Fibroblast of skin of right biceps (primary cell): ENCODE measurements around the gene CDKN2C.

Experiments used
- DNase-seq: peaks from one replicate; pipeline ENCODE4 v3.0.0-alpha.2; 2013

The CDKN2C gene

DNA sequence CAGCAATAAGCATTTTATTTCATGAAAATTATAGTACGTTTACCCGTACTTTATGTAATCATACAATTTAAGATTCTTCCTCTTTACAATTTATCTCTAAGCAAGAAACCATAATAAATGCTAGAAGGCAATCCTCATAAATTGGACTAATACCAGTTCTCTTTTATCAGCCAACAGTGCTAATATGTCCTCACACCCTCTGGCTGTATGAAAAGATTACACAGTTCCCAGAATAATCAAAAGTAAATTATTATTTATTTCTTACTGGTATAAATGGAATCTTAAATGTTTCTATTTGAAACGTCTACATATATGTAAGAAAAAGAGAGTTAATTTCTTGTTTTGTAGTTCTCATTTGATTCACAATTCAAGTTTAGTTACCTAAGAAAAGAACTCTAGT, 3.1 kb upstream of the CDKN2C start:
- DNase-seq = no peak

GRCh38 chr1:50967416-50968157, 2.5 kb upstream of the CDKN2C start:
- DNase-seq = peak; percentile 6

DNA sequence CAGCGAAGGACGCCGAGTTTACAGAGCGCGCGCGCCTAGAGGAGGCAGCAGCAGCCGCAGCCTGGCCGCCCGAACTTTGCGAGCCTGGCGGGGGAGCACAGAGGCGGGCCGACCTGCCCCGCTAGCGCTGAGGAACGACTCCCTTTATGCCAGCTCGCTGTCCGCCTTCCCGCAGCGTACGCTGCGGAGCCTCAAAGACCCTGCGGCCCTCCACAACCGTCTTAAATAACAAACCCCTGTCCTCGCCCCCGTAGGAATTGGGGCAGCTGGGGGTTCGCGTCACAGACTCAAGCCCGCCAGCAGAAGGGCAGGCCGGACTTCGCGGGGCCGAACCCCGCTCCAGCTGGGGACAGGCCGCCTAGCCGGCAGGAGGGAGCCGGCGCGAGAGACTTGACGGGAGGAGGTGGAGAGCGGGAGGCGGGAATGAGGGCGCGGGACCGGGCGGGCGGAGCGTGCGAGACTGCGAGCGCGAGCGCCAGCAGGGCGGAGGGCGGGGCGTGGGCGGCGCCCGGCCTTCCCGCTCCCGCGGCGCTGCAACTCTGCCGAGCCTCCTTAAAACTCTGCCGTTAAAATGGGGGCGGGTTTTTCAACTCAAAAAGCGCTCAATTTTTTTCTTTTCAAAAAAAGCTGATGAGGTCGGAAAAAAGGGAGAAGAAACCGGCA, 1.8 kb upstream of the CDKN2C start:
- peak; percentile 92 for DNase-seq

DNA sequence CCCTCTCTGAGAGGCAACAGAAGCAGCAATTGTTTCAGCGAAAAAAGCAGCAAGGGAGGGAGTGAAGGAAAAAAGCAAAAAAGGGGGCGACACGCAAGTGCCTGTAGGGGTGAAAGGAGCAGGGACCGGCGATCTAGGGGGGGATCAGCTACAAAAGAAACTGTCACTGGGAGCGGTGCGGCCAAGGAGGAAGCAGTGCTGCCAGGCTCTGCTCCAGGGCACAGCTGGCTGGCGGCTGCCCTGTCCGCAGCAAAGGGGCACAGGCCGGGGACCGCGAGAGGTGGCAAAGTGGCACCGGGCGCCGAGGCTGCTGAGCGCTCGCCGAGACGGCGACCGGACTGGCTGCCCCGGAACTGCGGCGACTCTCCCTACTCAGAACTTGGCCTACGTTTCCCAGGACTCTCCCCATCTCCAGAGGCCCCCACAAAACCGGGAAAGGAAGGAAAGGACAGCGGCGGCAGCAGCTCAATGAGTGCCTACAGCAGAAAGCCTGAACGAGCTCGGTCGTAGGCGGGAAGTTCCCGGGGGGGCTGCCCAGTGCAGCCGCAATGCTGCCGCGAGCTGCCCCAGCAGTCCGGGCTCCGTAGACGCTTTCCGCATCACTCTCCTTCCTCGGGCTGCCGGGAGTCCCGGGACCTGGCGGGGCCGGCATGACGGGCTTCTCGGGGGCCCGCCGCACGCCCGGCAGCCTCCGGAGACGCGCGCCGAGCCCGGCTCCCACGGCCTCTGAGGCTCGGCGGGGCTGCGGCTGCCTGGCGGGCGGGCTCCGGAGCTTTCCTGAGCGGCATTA, 1.0 kb upstream of the CDKN2C start:
- DNase-seq = peak; percentile 32

GRCh38 chr1:50970509-50970887, 453 bp downstream of the CDKN2C start:
- DNase-seq = no peak

DNA sequence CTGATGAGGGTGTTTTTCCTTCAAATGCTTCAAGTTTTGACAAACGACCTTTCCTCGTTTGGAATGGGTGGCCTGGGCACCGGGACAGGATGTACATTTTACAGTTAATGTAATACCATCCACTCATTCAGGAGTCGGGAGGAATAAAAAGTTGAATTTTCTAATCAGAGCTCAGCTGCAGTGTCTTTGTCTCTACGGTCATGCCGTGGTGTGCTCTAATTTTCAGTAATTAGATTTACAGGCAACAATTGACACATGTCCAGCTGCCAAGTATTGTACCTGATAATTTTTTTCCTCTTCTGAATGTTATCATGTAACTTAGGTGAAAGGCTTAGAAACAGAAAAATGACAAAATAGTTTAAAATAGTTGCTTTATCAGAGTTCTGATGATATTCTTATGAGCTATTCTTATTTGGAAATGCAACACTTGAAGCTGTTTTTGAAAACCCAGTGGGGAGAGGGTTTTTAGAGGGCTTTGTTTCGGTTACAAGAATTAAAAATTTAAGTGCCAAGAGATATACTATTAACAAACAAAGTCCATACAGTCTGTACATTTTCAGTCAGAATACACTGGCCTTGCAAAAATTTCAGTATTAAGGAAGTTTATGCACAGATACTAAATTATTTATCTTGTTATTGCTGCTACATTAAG, 1.0 kb downstream of the CDKN2C start:
- no peak for DNase-seq

- DNase-seq = no peak
Measured at GRCh38 chr1:50971748-50972305, 1.8 kb downstream of the CDKN2C start.

- no peak for DNase-seq
Measured at GRCh38 chr1:50972766-50973165, 2.7 kb downstream of the CDKN2C start.

- no peak for DNase-seq
Measured at GRCh38 chr1:50973255-50973654, 3.2 kb downstream of the CDKN2C start.

DNA sequence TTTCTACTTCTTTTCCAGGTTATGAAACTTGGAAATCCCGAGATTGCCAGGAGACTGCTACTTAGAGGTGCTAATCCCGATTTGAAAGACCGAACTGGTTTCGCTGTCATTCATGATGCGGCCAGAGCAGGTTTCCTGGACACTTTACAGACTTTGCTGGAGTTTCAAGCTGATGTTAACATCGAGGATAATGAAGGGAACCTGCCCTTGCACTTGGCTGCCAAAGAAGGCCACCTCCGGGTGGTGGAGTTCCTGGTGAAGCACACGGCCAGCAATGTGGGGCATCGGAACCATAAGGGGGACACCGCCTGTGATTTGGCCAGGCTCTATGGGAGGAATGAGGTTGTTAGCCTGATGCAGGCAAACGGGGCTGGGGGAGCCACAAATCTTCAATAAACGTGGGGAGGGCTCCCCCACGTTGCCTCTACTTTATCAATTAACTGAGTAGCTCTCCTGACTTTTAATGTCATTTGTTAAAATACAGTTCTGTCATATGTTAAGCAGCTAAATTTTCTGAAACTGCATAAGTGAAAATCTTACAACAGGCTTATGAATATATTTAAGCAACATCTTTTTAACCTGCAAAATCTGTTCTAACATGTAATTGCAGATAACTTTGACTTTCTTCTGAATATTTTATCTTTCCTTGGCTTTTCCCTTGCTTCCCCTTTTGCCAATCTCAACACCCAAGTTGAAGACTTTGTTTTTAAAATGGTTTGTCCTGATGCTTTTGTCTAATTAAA, 4.0 kb downstream of the CDKN2C start:
- no peak for DNase-seq

- DNase-seq = no peak
Measured at GRCh38 chr1:50974618-50974935, 4.5 kb downstream of the CDKN2C start.

DNA sequence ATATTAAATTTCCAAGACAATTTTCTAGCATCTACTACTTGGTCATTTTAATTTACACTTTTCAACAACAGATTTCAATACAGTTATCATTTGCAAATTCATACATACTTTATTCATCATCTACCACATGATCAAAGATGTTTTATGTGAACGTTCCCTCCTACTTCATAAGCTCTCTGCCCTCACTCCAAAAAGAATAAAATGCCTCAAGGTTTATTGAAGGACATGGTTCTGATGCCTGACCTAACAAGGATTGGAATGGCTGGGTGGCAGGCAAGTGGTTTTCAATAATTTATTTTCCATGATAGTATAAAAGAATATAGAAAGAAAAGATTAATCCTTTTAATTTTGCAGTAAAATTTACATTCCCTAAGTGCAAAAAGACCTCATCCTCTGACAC, 5.4 kb downstream of the CDKN2C start:
- no peak for DNase-seq

DNA sequence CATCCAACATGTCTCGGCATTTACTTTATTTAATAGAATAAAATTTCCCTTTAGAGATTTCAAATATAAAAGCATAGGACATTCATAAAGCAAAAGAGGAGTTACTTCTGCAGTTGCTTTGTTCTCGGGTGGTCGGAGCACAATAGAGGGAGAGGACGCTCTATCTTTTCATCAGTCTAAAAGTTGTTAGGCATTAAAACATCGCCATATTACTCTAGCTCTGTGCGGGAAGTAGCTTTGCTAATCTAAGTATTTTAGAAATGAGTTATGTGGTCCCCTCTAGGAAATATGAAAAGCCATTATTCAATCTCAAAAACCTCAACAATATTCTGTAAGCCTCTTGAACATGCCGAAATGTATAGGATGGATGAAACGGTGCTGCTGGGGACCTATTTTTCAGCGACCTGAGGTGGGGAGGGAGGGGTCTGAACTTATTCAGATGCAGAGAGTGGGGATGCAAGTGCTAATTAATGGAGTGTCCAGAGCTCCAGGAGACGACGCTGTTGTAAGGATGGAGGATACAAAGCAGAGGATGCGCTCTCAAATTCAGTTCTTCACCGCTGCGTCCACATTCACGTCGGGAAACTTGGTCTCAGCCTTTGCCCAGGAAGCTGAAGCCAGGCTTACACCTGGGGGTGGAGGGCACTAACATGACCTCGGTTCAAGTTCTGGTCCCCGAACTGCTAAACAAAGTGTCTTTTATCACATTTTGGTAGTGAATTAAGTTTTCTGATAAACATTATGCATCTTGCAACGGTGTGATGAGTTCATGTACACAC, 6.3 kb downstream of the CDKN2C start:
- no peak for DNase-seq

GRCh38 chr1:50976890-50977574, 7.0 kb downstream of the CDKN2C start:
- DNase-seq = peak; percentile 61

DNA sequence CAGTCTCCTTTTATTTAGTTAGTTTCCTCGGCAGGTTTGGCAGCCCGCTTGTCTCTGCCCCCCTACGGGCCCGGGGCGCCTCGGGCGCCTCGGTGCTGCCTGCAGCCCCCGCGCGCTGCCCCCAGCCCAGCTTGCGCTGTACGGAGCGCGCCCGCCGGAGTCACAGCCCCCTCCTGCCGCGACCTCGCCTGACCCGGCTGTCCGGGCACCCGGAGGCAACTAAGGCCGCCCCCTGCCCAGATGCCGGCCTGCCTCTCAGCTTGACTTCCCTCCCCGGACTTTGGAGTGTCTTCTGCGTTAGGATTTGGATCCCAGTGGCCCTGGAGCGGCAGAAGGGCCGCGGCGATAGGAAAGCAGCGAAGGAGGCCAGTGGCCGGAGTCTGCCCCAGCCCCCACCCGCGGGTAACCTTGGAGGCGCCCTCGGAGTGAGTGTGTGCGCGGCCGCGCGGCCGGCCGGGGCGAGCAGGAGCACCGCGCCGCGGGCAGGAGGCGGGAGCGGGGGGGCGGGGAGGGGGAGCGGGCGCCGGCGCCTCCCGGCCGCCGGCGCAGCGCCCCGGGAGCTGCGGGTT, 7.6 kb downstream of the CDKN2C start:
- peak; percentile 46 for DNase-seq

GRCh38 chr1:50978144-50978851, 8.3 kb downstream of the CDKN2C start:
- peak; percentile 46 for DNase-seq

GRCh38 chr1:50978852-50979781, 9.1 kb downstream of the CDKN2C start:
- DNase-seq = no peak

- DNase-seq = no peak
Measured at GRCh38 chr1:50979937-50980336, 9.9 kb downstream of the CDKN2C start.

DNA sequence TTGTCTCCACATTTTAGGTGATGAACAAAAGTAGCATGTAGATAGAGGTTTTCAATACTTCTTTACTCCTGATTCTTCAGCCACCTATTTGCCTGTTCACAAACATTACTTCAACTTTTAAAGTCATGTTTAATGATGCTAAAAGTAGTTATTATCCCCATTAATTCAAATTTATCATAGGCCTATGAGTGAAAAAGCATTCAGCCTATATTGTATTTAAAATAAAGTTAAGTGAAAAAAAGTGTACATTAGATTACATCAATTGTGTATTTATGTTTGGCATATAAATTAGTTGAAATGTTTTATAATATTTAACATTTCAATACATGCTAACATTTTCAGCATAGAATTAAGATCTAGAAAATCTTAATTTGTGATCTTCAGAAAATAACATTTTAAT, 10.5 kb downstream of the CDKN2C start:
- no peak for DNase-seq
